Islet of Langerhans (tissue), 1 donor: ENCODE data around the gene TCP10L.
"Not testable (repeated sequence)": the region's sequence is repeated elsewhere in the genome, so short reads cannot be mapped to it uniquely, and the experiment has no call there.

Experiments
- FAIRE-seq: peaks from one replicate; lab custom pipeline; 2011; peaks lifted over from hg19 to GRCh38; lab: Jason Lieb, UNC

The TCP10L gene

GRCh38 chr21:32585970-32586369 is 647 bp upstream of the TCP10L start:
- no peak for FAIRE-seq

GRCh38 chr21:32584472-32584871 is 851 bp downstream of the TCP10L start:
- no peak for FAIRE-seq

GRCh38 chr21:32581732-32582131 is 3.6 kb downstream of the TCP10L start:
- FAIRE-seq: no peak

GRCh38 chr21:32580949-32581348 is 4.4 kb downstream of the TCP10L start:
- no peak for FAIRE-seq

GRCh38 chr21:32578107-32578691 is 7.1 kb downstream of the TCP10L start:
- FAIRE-seq: no peak

- FAIRE-seq: no peak
Observed at GRCh38 chr21:32576011-32576410, 9.3 kb downstream of the TCP10L start.

- FAIRE-seq: no peak
Observed at GRCh38 chr21:32574946-32575925, 10.1 kb downstream of the TCP10L start.

- no peak for FAIRE-seq
Observed at GRCh38 chr21:32572574-32573420, 12.5 kb downstream of the TCP10L start.

GRCh38 chr21:32570456-32570855 is 14.9 kb downstream of the TCP10L start:
- FAIRE-seq: no peak

GRCh38 chr21:32569261-32570230 is 15.8 kb downstream of the TCP10L start:
- FAIRE-seq: peak; percentile 61

- FAIRE-seq: no peak
Observed at GRCh38 chr21:32567626-32568025, 17.7 kb downstream of the TCP10L start.

- FAIRE-seq: no peak
Observed at GRCh38 chr21:32566741-32567389, 18.5 kb downstream of the TCP10L start.

GRCh38 chr21:32565856-32566465 is 19.4 kb downstream of the TCP10L start:
- no peak for FAIRE-seq

- no peak for FAIRE-seq
Observed at GRCh38 chr21:32562915-32563314, 22.4 kb downstream of the TCP10L start.

GRCh38 chr21:32562426-32562825 is 22.9 kb downstream of the TCP10L start:
- FAIRE-seq: no peak

GRCh38 chr21:32561476-32561875 is 23.8 kb downstream of the TCP10L start:
- FAIRE-seq: not testable (repeated sequence)

- no peak for FAIRE-seq
Observed at GRCh38 chr21:32560896-32561295, 24.4 kb downstream of the TCP10L start.

- FAIRE-seq: no peak
Observed at GRCh38 chr21:32559006-32559610, 26.2 kb downstream of the TCP10L start.

GRCh38 chr21:32558106-32558505 is 27.2 kb downstream of the TCP10L start:
- no peak for FAIRE-seq
